GM12878 (cell line): ENCODE data around the gene ZDHHC11B. TPM values are rescaled to one million over a fixed set of nuclear protein-coding genes. Genes with fewer than 3 reads are reported as not detected.

Source experiments
- ATAC-seq: fragments of 200-7000 bp; cut with Tn5 transposase; 3 replicates; pipeline ENCODE4 v1.9.1; 2020; ENCODE audit warnings: mild to moderate bottlenecking, moderate library complexity
- BruUV-seq: library from RNA; stranded (reverse); fragments of 400-500 nt; replicated peaks from 2 replicates; lab custom pipeline; 2021; lab: Mats Ljungman, UMichigan
- CTCF ChIA-PET: fragments of 300-600 bp; sonication (Branson Sonifier 250); formaldehyde crosslinking; extraction: SDS; loops from one replicate; lab custom pipeline; 2021; ENCODE audit warnings: inconsistent platforms; lab: Yijun Ruan, JAX
- POLR2A ChIA-PET: fragments of 350-600 bp; formaldehyde crosslinking; extraction: SDS; loops from one replicate; lab custom pipeline; 2021; ENCODE audit warnings: inconsistent platforms; lab: Charles Lee
- RAD21 ChIA-PET: fragments of 300-600 bp; sonication (Branson Sonifier 250); formaldehyde crosslinking; loops from one replicate; lab custom pipeline; 2023; ENCODE audit warnings: antibody characterized with exemption; ENCODE audit not compliant: unreplicated experiment; lab: Charles Lee
- SMC1A ChIA-PET: fragments of 300-600 bp; sonication (Branson Sonifier 250); formaldehyde crosslinking; loops from one replicate; lab custom pipeline; 2023; ENCODE audit not compliant: unreplicated experiment, uncharacterized antibody; lab: Charles Lee
- DNase-seq: peaks from one replicate; pipeline ENCODE4 v3.0.0-alpha.2; 2011; ENCODE audit warnings: low read depth, low spot score
- FAIRE-seq: peaks from 3 replicates; lab custom pipeline; 2011; peaks lifted over from hg19 to GRCh38; lab: Jason Lieb, UNC
- H2AFZ ChIP-seq: 2 replicates; pipeline ENCODE4 v1.6.0; 2011; ENCODE audit warnings: low read depth, low read length, control low read depth; ENCODE audit not compliant: control insufficient read depth
- H3K27ac ChIP-seq: 2 replicates; pipeline ENCODE4 v1.5.1; 2011; ENCODE audit warnings: control low read depth; ENCODE audit not compliant: control insufficient read depth, insufficient read depth
- H3K27me3 ChIP-seq, 2 experiments: replicated peaks in 1 of 2; 2 replicates each; pipeline versions ENCODE4 v1.6.0 to v1.6.1; 2011; ENCODE audit warnings: low read length in 1 of 2; ENCODE audit not compliant: control insufficient read depth in 2 of 2, insufficient read depth in 2 of 2
- H3K36me3 ChIP-seq, 2 experiments: 2 replicates each; pipeline ENCODE4 v1.5.1; 2011; ENCODE audit warnings: low read length in 1 of 2; ENCODE audit not compliant: control insufficient read depth in 2 of 2, insufficient read depth in 2 of 2
- H3K4me1 ChIP-seq: 2 replicates; pipeline ENCODE4 v1.6.1; 2011; ENCODE audit warnings: mild to moderate bottlenecking, low read length, moderate library complexity, mixed read lengths; ENCODE audit not compliant: control insufficient read depth, insufficient read depth
- H3K4me2 ChIP-seq: 2 replicates; pipeline ENCODE4 v1.6.0; 2011; ENCODE audit warnings: control low read depth; ENCODE audit not compliant: control insufficient read depth, insufficient read depth
- H3K4me3 ChIP-seq: fragments of 200-600 bp; sonication (generic); 2 replicates; pipeline ENCODE4 v1.5.1; 2016
- H3K79me2 ChIP-seq: 2 replicates; pipeline ENCODE4 v1.6.0; 2011; ENCODE audit warnings: low read length; ENCODE audit not compliant: control insufficient read depth, insufficient read depth
- H3K9ac ChIP-seq: 2 replicates; pipeline ENCODE4 v1.8.0; 2011; ENCODE audit warnings: low read length, control low read depth, mixed read lengths; ENCODE audit not compliant: control insufficient read depth, insufficient read depth
- H3K9me3 ChIP-seq: replicated peaks from 3 replicates; pipeline ENCODE4 v1.5.1; 2011; ENCODE audit warnings: mild to moderate bottlenecking, low read length; ENCODE audit not compliant: control insufficient read depth, insufficient read depth
- H4K20me1 ChIP-seq: 2 replicates; pipeline ENCODE4 v1.6.0; 2011; ENCODE audit not compliant: control insufficient read depth, insufficient read depth
- ATF7 ChIP-seq: fragments of 450-650 bp; IDR thresholded peaks from 2 replicates; pipeline ENCODE4 v1.6.1; 2016; ENCODE audit warnings: low read depth, mild to moderate bottlenecking
- MTA3 ChIP-seq: IDR thresholded peaks from 2 replicates; pipeline ENCODE4 v1.6.1; 2012; ENCODE audit warnings: low read length, inconsistent platforms, borderline replicate concordance
- RB1 ChIP-seq: fragments of 450-650 bp; formaldehyde crosslinking; IDR thresholded peaks from 2 replicates; pipeline ENCODE4 v1.6.1; 2017; ENCODE audit warnings: mild to moderate bottlenecking, borderline replicate concordance
- WGBS: methylation state at CpG from one replicate; pipeline ENCODE4 v1.1.6; 2016; ENCODE audit warnings: low lambda C conversion rate; ENCODE audit not compliant: insufficient replicate concordance, insufficient coverage; ENCODE audit errors: missing lambda C conversion rate; 5-methylcytosine and 5-hydroxymethylcytosine counted together
- in situ Hi-C: fragments of 300-500 bp; cut with MboI; formaldehyde crosslinking; loops from 9 replicates; pipeline ENCODE4 v1.14.3; 2018; ENCODE audit warnings: mixed read lengths
- intact Hi-C: fragments of 100-400 bp; cut with micrococcal nuclease; formaldehyde crosslinking; loops from one replicate; pipeline ENCODE4 v1.14.2; 2022; ENCODE audit not compliant: unreplicated experiment
- polyA plus RNA-seq, 11 experiments: library from polyadenylated mRNA; depleted of rRNA in 4 of 11; unstranded in 6 of 11; stranded (reverse) in 5 of 11; fragments of >200 nt; fragmentation: Nextera tagmentation in 4 of 11; fragmentation: Illumina TruSeq in 1 of 11; extraction: Ambion mirVana in 4 of 11; extraction: Trizol in 1 of 11; gene quantifications; 1 replicate in 1 of 11; 2 replicates in 10 of 11; pipeline versions ENCODE4 v1.2.1 to v1.2.3, GENCODE V29; 2011 to 2016; ENCODE audit warnings: inconsistent platforms in 2 of 11, missing spikeins in 2 of 11, low read depth in 1 of 11
- total RNA-seq, 4 experiments: library from RNA; depleted of rRNA in 3 of 4; stranded (reverse); fragments of >200 nt in 3 of 4; fragmentation: Illumina TruSeq in 1 of 4; extraction: Trizol in 1 of 4; gene quantifications; 2 replicates each; pipeline versions ENCODE4 v1.2.1 to v1.2.3, GENCODE V29; 2013 to 2021
- TF ChIP-seq, protein P1 (sequence below): fragments of 450-650 bp; IDR thresholded peaks from 2 replicates; pipeline ENCODE4 v1.6.1; 2018; ENCODE audit warnings: borderline replicate concordance, mild to moderate bottlenecking; ENCODE audit not compliant: partially characterized antibody

ZDHHC11B gene
- total and polyA plus RNA-seq, 10 of the 15 experiments (the other 5 are each of a cell fraction or from before 2014, with no cell fraction given) = 0.01 to 0.10 (median 0.09) TPM; not detected in 7

DNA sequence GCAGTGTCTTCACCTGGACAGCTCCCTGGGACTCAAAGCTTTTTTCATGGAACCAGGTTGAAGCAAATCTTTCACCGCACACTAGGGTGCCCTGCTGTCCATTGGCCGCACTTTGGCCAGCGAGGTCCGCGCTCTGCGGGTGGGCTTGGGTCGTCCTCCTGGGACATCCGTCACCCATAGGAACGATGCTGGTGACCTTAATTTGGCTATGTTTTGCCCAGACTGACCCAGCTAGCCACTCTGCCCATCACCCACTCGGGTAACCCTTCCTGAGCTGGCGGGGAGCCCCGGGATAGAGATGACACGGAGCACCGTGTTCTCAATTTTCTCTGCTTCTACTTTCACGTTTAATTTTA lies 25.9 kb downstream of the ZDHHC11B start:
- Histone ChIP-seq H3K27ac (no peak overlapping the region), H3K4me1 (no peaks in the 10 kb centered on the region), H3K9me3 (no peaks in the 10 kb centered on the region), H2AFZ (no peak overlapping the region), H3K79me2 (no peaks in the 10 kb centered on the region), H3K4me3 (no peak overlapping the region), H3K27me3 (no peaks in the 10 kb centered on the region), H4K20me1 (no peaks in the 10 kb centered on the region), H3K9ac (no peak overlapping the region), H3K4me2 (no peak overlapping the region), H3K36me3 (no peaks in the 10 kb centered on the region)
- TF ChIP-seq MTA3 (no peak), ATF7 (no peak), RB1 (no peak)
- TF ChIP-seq, protein P1, sequence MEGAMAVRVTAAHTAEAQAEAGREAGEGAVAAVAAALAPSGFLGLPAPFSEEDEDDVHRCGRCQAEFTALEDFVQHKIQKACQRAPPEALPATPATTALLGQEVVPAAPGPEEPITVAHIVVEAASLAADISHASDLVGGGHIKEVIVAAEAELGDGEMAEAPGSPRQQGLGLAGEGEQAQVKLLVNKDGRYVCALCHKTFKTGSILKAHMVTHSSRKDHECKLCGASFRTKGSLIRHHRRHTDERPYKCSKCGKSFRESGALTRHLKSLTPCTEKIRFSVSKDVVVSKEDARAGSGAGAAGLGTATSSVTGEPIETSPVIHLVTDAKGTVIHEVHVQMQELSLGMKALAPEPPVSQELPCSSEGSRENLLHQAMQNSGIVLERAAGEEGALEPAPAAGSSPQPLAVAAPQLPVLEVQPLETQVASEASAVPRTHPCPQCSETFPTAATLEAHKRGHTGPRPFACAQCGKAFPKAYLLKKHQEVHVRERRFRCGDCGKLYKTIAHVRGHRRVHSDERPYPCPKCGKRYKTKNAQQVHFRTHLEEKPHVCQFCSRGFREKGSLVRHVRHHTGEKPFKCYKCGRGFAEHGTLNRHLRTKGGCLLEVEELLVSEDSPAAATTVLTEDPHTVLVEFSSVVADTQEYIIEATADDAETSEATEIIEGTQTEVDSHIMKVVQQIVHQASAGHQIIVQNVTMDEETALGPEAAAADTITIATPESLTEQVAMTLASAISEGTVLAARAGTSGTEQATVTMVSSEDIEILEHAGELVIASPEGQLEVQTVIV = no peak
- DNase-seq (no peak), FAIRE-seq (no peak), ATAC-seq (no peak)
- RAD21 ChIA-PET = no interaction called here
- intact Hi-C loops = no loop called here
- whole genome bisulfite sequencing = 46% methylated on average over 15 of the region's 15 CpGs
- in situ Hi-C loops = no loop called here
- SMC1A ChIA-PET = no interaction called here
- BruUV-seq = no TSS peak
- CTCF ChIA-PET = no interaction called here
- POLR2A ChIA-PET = no interaction called here
